Breast epithelium (tissue), 3 donors: ENCODE measurements around the gene CHMP1A.

ENCODE experiments used
- POLR2A ChIP-seq: fragments of 450-650 bp; IDR thresholded peaks from one replicate; pipeline ENCODE4 v1.6.1; 2016; ENCODE audit warnings: antibody characterized with exemption, mild to moderate bottlenecking, moderate library complexity
- TF ChIP-seq, protein P1 (sequence below), 3 donors: fragments of 450-650 bp; IDR thresholded peaks; one replicate each; pipeline ENCODE4 v1.5.1; 2016 to 2017; ENCODE audit warnings: antibody characterized with exemption in 3 of 3, mild to moderate bottlenecking in 3 of 3, moderate library complexity in 3 of 3

DNA sequence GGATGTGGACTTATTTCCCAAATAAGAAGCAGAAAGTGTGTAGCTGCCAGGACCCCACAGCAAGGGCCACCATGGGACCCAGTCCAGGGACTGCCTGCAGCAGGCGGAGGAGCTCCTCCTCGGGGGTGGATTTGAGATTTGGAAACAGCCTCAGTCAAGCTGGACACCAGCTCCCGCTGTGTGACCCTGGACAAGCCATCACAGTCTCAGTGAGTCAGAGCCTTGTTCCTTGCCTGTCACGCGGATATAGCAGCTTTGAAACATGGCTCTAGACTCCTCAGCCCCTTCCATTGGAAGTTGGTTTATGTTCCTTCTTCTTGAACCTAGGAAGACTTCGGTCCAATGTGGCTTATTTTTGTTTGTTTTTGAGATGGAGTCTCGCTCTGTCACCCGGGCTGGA is 56.6 kb downstream of the CHMP1A start:
- TF ChIP-seq, protein P1, sequence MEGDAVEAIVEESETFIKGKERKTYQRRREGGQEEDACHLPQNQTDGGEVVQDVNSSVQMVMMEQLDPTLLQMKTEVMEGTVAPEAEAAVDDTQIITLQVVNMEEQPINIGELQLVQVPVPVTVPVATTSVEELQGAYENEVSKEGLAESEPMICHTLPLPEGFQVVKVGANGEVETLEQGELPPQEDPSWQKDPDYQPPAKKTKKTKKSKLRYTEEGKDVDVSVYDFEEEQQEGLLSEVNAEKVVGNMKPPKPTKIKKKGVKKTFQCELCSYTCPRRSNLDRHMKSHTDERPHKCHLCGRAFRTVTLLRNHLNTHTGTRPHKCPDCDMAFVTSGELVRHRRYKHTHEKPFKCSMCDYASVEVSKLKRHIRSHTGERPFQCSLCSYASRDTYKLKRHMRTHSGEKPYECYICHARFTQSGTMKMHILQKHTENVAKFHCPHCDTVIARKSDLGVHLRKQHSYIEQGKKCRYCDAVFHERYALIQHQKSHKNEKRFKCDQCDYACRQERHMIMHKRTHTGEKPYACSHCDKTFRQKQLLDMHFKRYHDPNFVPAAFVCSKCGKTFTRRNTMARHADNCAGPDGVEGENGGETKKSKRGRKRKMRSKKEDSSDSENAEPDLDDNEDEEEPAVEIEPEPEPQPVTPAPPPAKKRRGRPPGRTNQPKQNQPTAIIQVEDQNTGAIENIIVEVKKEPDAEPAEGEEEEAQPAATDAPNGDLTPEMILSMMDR (IDR thresholded peaks at IDR 0.05): no peak
- no peak for TF ChIP-seq POLR2A
